Measurements from ENCODE around the gene PPP2R3C. TPM values are rescaled to one million over a fixed set of nuclear protein-coding genes. Genes with fewer than 3 reads are reported as not detected.

PPP2R3C gene
- total and polyA plus RNA-seq, 2 of the 13 experiments (the other 11 are each of a cell fraction or from before 2014, with no cell fraction given): 63.4 to 102 TPM

- TF ChIP-seq ZNF337 (CRISPR knock-in tag; IDR thresholded peaks at IDR 0.05; ENCODE audit: borderline replicate concordance, low read depth) (0 out of 2 replicates have a peak, but pooled peaks have one; percentile 56), NFATC3 (CRISPR knock-in tag; IDR thresholded peaks at IDR 0.05) (no peak), KLF9 (CRISPR knock-in tag; IDR thresholded peaks at IDR 0.05; ENCODE audit: low read depth) (no peak), HIVEP1 (CRISPR knock-in tag; IDR thresholded peaks at IDR 0.05) (no peak), TCF12 (IDR thresholded peaks at IDR 0.05) (no peak), TCF12 (CRISPR knock-in tag; IDR thresholded peaks at IDR 0.05) (no peak), ZNF264 (CRISPR knock-in tag; IDR thresholded peaks at IDR 0.05) (no peak), ZFYVE20 (CRISPR knock-in tag; IDR thresholded peaks at IDR 0.05; ENCODE audit: borderline replicate concordance, low read depth) (no peak), ZNF747 (CRISPR knock-in tag; IDR thresholded peaks at IDR 0.05; ENCODE audit: borderline replicate concordance) (no peak), CBX2 (IDR thresholded peaks at IDR 0.05; ENCODE audit: low read depth, low read length) (no peak), CBX2 (CRISPR knock-in tag; IDR thresholded peaks at IDR 0.05; ENCODE audit: low read depth) (no peak), ZNF557 (CRISPR knock-in tag; IDR thresholded peaks at IDR 0.05) (no peak), SALL1 (CRISPR knock-in tag; IDR thresholded peaks at IDR 0.05) (peak; percentile 45; the same call in 1 of the 2 replicates), FOXK2 (IDR thresholded peaks at IDR 0.05) (no peak), ZNF343 (CRISPR knock-in tag; IDR thresholded peaks at IDR 0.05) (no peak), SKI (IDR thresholded peaks at IDR 0.05; ENCODE audit: partially characterized antibody) (peak; percentile 60), HNF4A (CRISPR knock-in tag; IDR thresholded peaks at IDR 0.05) (peak; percentile 80), HOXA5 (CRISPR knock-in tag; IDR thresholded peaks at IDR 0.05) (no peak), SAP130 (CRISPR knock-in tag; IDR thresholded peaks at IDR 0.05; ENCODE audit: low read depth) (peak; percentile 40), SOX6 (IDR thresholded peaks at IDR 0.05) (no peak), SOX6 (CRISPR knock-in tag; IDR thresholded peaks at IDR 0.05) (peak; percentile 57), SOX13 (IDR thresholded peaks at IDR 0.05) (no peak), SOX13 (CRISPR knock-in tag; conservative IDR thresholded peaks at IDR 0.05 in 1 of 2, IDR thresholded peaks at IDR 0.05 in 1 of 2) (peak in 1 of 2 experiments; percentile 62; a peak in 1 of 4 replicates), IRF9 (CRISPR knock-in tag; IDR thresholded peaks at IDR 0.05; ENCODE audit: borderline replicate concordance) (no peak), ZMAT3 (CRISPR knock-in tag; conservative IDR thresholded peaks at IDR 0.05) (0 out of 2 replicates have a peak, but pooled peaks have one; percentile 25), BCL6 (CRISPR knock-in tag; IDR thresholded peaks at IDR 0.05) (peak; percentile 55; the same call in 1 of the 2 replicates), CREB3 (CRISPR knock-in tag; IDR thresholded peaks at IDR 0.05) (no peak), NFE2 (CRISPR knock-in tag; IDR thresholded peaks at IDR 0.05) (no peak), DPF2 (CRISPR knock-in tag; IDR thresholded peaks at IDR 0.05; ENCODE audit: borderline replicate concordance, low read depth) (no peak), ZNF317 (CRISPR knock-in tag; IDR thresholded peaks at IDR 0.05) (peak; percentile 29; the same call in 1 of the 2 replicates)
- TF ChIP-seq, protein P1, sequence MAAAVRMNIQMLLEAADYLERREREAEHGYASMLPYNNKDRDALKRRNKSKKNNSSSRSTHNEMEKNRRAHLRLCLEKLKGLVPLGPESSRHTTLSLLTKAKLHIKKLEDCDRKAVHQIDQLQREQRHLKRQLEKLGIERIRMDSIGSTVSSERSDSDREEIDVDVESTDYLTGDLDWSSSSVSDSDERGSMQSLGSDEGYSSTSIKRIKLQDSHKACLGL (CRISPR knock-in tag; IDR thresholded peaks at IDR 0.05): no peak
These were observed 24.9 kb upstream of the PPP2R3C start (continued) for GRCh38 chr14:35146711-35147149.
